Osteoblast (primary cell): ENCODE data around the gene FGD4. TPM values are rescaled to one million over a fixed set of nuclear protein-coding genes. Genes with fewer than 3 reads are reported as not detected.

Experiments
- DNase-seq: peaks from one replicate; pipeline ENCODE4 v3.0.0; 2011; ENCODE audit warnings: low spot score, mixed read lengths; ENCODE audit not compliant: insufficient read length; ENCODE audit errors: missing footprints
- H2AFZ ChIP-seq: 2 replicates; pipeline ENCODE4 v1.6.0; 2011; ENCODE audit warnings: mild to moderate bottlenecking, low read length
- H3K27ac ChIP-seq: 2 replicates; pipeline ENCODE4 v1.5.1; 2011; ENCODE audit warnings: mild to moderate bottlenecking, low read depth, low read length, moderate library complexity
- H3K27me3 ChIP-seq: 2 replicates; pipeline ENCODE4 v1.6.0; 2012; ENCODE audit warnings: mild to moderate bottlenecking, control low read depth, inconsistent platforms, low read length, moderate library complexity; ENCODE audit not compliant: insufficient read depth
- H3K36me3 ChIP-seq: 2 replicates; pipeline ENCODE4 v1.5.1; 2011; ENCODE audit warnings: mild to moderate bottlenecking, low read length, control low read depth, moderate library complexity; ENCODE audit not compliant: insufficient read depth
- H3K4me1 ChIP-seq: 2 replicates; pipeline ENCODE4 v1.5.1; 2011; ENCODE audit warnings: mild to moderate bottlenecking, low read length, control low read depth, moderate library complexity; ENCODE audit not compliant: insufficient read depth
- H3K4me2 ChIP-seq: 2 replicates; pipeline ENCODE4 v1.6.0; 2011; ENCODE audit warnings: mild to moderate bottlenecking, low read length; ENCODE audit not compliant: insufficient read depth
- H3K4me3 ChIP-seq: fragments of 200-600 bp; sonication (generic); 3 replicates; pipeline ENCODE4 v1.5.1; 2012; ENCODE audit warnings: mild to moderate bottlenecking, low read length, inconsistent platforms; ENCODE audit not compliant: insufficient read depth
- H3K79me2 ChIP-seq: 2 replicates; pipeline ENCODE4 v1.6.0; 2012; ENCODE audit warnings: mild to moderate bottlenecking, low read length, control low read depth, inconsistent platforms; ENCODE audit not compliant: insufficient read depth
- H3K9me3 ChIP-seq: 2 replicates; pipeline ENCODE4 v1.5.1; 2011; ENCODE audit warnings: low read depth, low read length, control low read depth
- H4K20me1 ChIP-seq: 2 replicates; pipeline ENCODE4 v1.6.0; 2012; ENCODE audit warnings: mild to moderate bottlenecking, low read length, control low read depth; ENCODE audit not compliant: insufficient read depth
- CTCF ChIP-seq: IDR thresholded peaks from 2 replicates; pipeline ENCODE4 v1.5.1; 2011; ENCODE audit warnings: mild to moderate bottlenecking, low read depth, low read length, moderate library complexity; ENCODE audit errors: extremely low read depth
- total RNA-seq: library from RNA; depleted of rRNA; stranded (reverse); fragments of >200 nt; gene quantifications from 2 replicates; pipeline ENCODE4 v1.2.3, GENCODE V29; 2012

Gene FGD4
- total RNA-seq, 1 donor = 11.9 TPM

DNA sequence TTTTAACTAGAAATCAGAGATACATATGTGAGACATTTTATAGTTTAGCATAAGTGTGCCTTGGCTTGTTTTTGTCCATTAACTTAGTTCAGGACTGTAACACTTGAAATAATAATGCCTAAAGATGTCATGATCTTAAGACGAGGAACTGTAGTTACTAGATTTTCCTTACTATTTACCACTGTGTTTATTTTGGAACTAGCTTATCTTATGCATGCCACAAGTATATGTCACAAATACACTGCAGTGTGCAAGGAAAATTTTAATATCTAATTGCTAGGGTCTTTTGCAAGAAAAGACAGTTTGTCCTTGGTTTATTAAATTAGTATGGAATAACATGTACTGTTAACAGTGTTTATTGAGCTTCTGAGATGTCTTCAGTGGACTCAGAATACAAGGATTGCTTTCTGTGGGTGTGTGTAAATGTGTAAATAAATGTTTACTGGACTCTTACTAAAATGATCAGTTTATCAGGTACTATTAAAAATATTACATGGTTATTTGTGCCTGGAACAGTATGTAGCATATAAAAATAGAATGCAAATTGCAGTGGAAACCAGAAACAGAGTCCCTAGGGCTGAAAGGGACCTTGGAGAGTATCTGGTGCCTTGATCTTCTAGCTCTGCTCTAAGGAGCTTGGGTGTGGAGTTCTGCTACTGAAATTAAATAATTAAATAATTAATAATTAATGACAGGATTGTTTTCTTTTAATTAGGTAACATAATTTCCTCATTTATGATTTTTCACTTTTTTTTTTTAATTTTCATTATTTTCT lies 58.1 kb downstream of the FGD4 start:
- Histone ChIP-seq H3K27ac (no peak overlapping the region), H3K27me3 (no peaks in the 10 kb centered on the region), H3K4me1 (peaks cover 26% of the 10 kb centered on the region), H3K36me3 (no peaks in the 10 kb centered on the region), H3K4me2 (no peak overlapping the region), H4K20me1 (no peaks in the 10 kb centered on the region), H2AFZ (no peak overlapping the region), H3K79me2 (no peaks in the 10 kb centered on the region), H3K4me3 (no peak overlapping the region), H3K9me3 (no peaks in the 10 kb centered on the region)
- no peak for TF ChIP-seq CTCF
- DNase-seq = no peak

DNA sequence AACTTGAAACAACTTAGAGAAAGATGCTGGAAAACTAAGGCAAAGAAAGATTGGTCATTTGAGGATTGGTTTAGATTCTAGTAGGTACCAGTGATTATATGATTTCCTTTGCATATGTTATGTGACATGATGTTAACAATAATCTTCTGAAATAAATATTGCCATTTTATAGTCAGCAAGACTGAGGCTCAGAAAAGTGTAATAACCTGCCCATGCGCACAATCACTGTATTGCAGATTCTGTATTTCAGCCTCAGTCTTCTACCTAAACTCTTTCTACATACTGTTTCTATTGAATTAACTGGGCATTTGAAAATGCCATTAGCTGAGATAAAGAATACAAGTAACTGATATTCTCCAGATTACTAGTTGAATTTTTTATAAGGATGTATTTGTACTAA lies 61.3 kb downstream of the FGD4 start:
- Histone ChIP-seq H3K27ac (no peak overlapping the region), H2AFZ (no peak overlapping the region), H3K36me3 (no peaks in the 10 kb centered on the region), H3K9me3 (no peaks in the 10 kb centered on the region), H3K4me2 (no peak overlapping the region), H3K4me3 (no peak overlapping the region), H4K20me1 (no peaks in the 10 kb centered on the region), H3K4me1 (peaks cover 19% of the 10 kb centered on the region), H3K79me2 (no peaks in the 10 kb centered on the region), H3K27me3 (no peaks in the 10 kb centered on the region)
- TF ChIP-seq CTCF = no peak
- DNase-seq = no peak

GRCh38 chr12:32462908-32463307 lies 63.5 kb downstream of the FGD4 start:
- H3K27me3 ChIP-seq = no peaks in the 10 kb centered on the region
- H3K36me3 ChIP-seq = no peaks in the 10 kb centered on the region
- no peaks in the 10 kb centered on the region for H3K9me3 ChIP-seq
- no peaks in the 10 kb centered on the region for H3K4me1 ChIP-seq
- H3K27ac ChIP-seq = no peak overlapping the region
- TF ChIP-seq CTCF = no peak
- no peak for DNase-seq
- H3K79me2 ChIP-seq = no peaks in the 10 kb centered on the region
- no peak overlapping the region for H2AFZ ChIP-seq
- H4K20me1 ChIP-seq = no peaks in the 10 kb centered on the region
- no peak overlapping the region for H3K4me2 ChIP-seq
- no peak overlapping the region for H3K4me3 ChIP-seq

DNA sequence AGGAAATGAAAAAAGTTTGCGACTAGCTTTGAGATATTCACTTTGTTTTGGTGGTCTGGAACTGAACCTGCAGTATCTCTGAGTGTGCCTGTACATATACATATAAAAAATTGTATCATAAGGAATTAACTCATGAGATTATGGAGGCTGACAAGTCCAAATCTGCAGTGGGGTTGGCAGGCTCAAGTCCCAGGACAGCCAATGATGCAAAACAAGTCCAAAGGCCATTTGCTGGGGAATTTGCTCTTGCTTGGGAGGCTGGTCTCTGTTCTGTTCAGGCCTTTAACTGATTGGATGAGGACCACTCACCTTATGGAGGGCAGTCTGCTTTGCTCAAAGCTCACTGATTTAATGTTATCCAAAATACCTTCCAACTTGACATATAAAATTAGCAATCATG lies 66.8 kb downstream of the FGD4 start:
- Histone ChIP-seq H3K4me1 (no peaks in the 10 kb centered on the region), H3K4me3 (no peak overlapping the region), H3K36me3 (no peaks in the 10 kb centered on the region), H3K79me2 (no peaks in the 10 kb centered on the region), H4K20me1 (no peaks in the 10 kb centered on the region), H2AFZ (no peak overlapping the region), H3K27me3 (no peaks in the 10 kb centered on the region), H3K9me3 (no peaks in the 10 kb centered on the region), H3K27ac (no peak overlapping the region), H3K4me2 (no peak overlapping the region)
- no peak for DNase-seq
- TF ChIP-seq CTCF = no peak
